K562 (cell line): ENCODE data around the gene EHBP1. TPM values are rescaled to one million over a fixed set of nuclear protein-coding genes. Genes with fewer than 3 reads are reported as not detected.

Experiments
- ATAC-seq: fragments of 200-7000 bp; cut with Tn5 transposase; 3 replicates; pipeline ENCODE4 v1.9.1; 2020; ENCODE audit warnings: moderate library complexity
- BruUV-seq: library from RNA; stranded (reverse); fragments of 400-500 nt; replicated peaks from 2 replicates; lab custom pipeline; 2021; lab: Mats Ljungman, UMichigan
- CTCF ChIA-PET: fragments of 300-600 bp; formaldehyde crosslinking; extraction: SDS; loops from one replicate; lab custom pipeline; 2021; ENCODE audit warnings: low intra/inter-chr PET ratio; lab: Yijun Ruan, JAX
- POLR2A ChIA-PET: fragments of 300-600, 350-650 bp; sonication (Branson Sonifier 250); formaldehyde crosslinking; extraction: SDS; loops from one replicate; lab custom pipeline; 2021; ENCODE audit warnings: antibody characterized with exemption, inconsistent platforms; lab: Yijun Ruan, JAX
- DNase-seq, 4 experiments: peaks; one replicate each; pipeline versions ENCODE4 v3.0.0 to v3.0.0-alpha.2; 2011 to 2018; ENCODE audit warnings: low spot score in 3 of 4, mixed read lengths in 3 of 4; ENCODE audit errors: extremely low read depth in 1 of 4
- FAIRE-seq: peaks from 2 replicates; lab custom pipeline; 2011; peaks lifted over from hg19 to GRCh38; lab: Jason Lieb, UNC
- H2AFZ ChIP-seq: 2 replicates; pipeline ENCODE4 v1.6.0; 2011; ENCODE audit warnings: low read depth, low read length, control low read depth, inconsistent platforms
- H3K27ac ChIP-seq: fragments of 200-600 bp; 3 replicates; pipeline ENCODE4 v1.8.0; 2011; ENCODE audit warnings: low read depth, mild to moderate bottlenecking, control low read depth, inconsistent platforms, low read length, moderate library complexity, mixed read lengths; ENCODE audit errors: extremely low read depth
- H3K27me3 ChIP-seq, 2 experiments: fragments of 300-600 bp in 1 of 2; 2 replicates in 1 of 2; 3 replicates in 1 of 2; pipeline versions ENCODE4 v1.6.0 to v1.8.0; 2011; ENCODE audit warnings: inconsistent platforms in 2 of 2, low read length in 2 of 2, mild to moderate bottlenecking in 1 of 2, mixed read lengths in 1 of 2, moderate library complexity in 1 of 2; ENCODE audit not compliant: control insufficient read depth in 2 of 2, insufficient read depth in 2 of 2
- H3K36me3 ChIP-seq: fragments of 300-600 bp; 3 replicates; pipeline ENCODE4 v1.8.0; 2011; ENCODE audit warnings: mild to moderate bottlenecking, low read length, inconsistent platforms; ENCODE audit not compliant: control insufficient read depth, insufficient read depth
- H3K4me1 ChIP-seq, 2 experiments: fragments of 200-600 bp in 1 of 2; replicated peaks in 1 of 2; 2 replicates in 1 of 2; 3 replicates in 1 of 2; pipeline versions ENCODE4 v1.5.1 to v1.8.0; 2011; ENCODE audit warnings: inconsistent platforms in 2 of 2, low read length in 2 of 2, mild to moderate bottlenecking in 1 of 2, mixed read lengths in 1 of 2, moderate library complexity in 1 of 2; ENCODE audit not compliant: control insufficient read depth in 2 of 2, insufficient read depth in 2 of 2
- H3K4me2 ChIP-seq: 2 replicates; pipeline ENCODE4 v1.6.1; 2011; ENCODE audit warnings: low read length, control low read depth, inconsistent platforms, mixed read lengths; ENCODE audit not compliant: insufficient read depth
- H3K4me3 ChIP-seq: fragments of 200-600 bp; sonication (generic), shearing (Covaris generic); 2 replicates; pipeline ENCODE4 v1.5.1; 2016; ENCODE audit warnings: control low read depth, inconsistent platforms
- H3K79me2 ChIP-seq: fragments of 200-600 bp; 3 replicates; pipeline ENCODE4 v1.8.0; 2011; ENCODE audit warnings: low read length, inconsistent platforms; ENCODE audit not compliant: control insufficient read depth, insufficient read depth
- H3K9ac ChIP-seq, 2 experiments: 2 replicates each; pipeline versions ENCODE4 v1.6.0 to v1.6.1; 2011; ENCODE audit warnings: low read depth in 2 of 2, low read length in 2 of 2, control low read depth in 1 of 2, inconsistent platforms in 1 of 2, mild to moderate bottlenecking in 1 of 2, mixed read lengths in 1 of 2; ENCODE audit not compliant: insufficient read depth in 1 of 2
- H3K9me1 ChIP-seq: one replicate; pipeline ENCODE4 v1.6.0; 2011; ENCODE audit warnings: inconsistent platforms, mild to moderate bottlenecking, low read length, moderate library complexity; ENCODE audit not compliant: control insufficient read depth, insufficient read depth
- H3K9me3 ChIP-seq: replicated peaks from 2 replicates; pipeline ENCODE4 v1.5.1; 2011; ENCODE audit warnings: low read depth, low read length, inconsistent platforms; ENCODE audit not compliant: control insufficient read depth, insufficient read depth
- H4K20me1 ChIP-seq: replicated peaks from 2 replicates; pipeline ENCODE4 v1.6.1; 2011; ENCODE audit warnings: low read length, inconsistent platforms, mixed read lengths; ENCODE audit not compliant: control insufficient read depth, insufficient read depth
- CBX3 ChIP-seq, 2 experiments: IDR thresholded peaks; 1 replicate in 1 of 2; 2 replicates in 1 of 2; pipeline ENCODE4 v1.6.1; 2012; ENCODE audit warnings: inconsistent platforms in 2 of 2, low read length in 2 of 2, borderline replicate concordance in 1 of 2, control low read depth in 1 of 2
- CBX5 ChIP-seq: IDR thresholded peaks from 2 replicates; pipeline ENCODE4 v1.6.1; 2014; ENCODE audit warnings: low read depth, borderline replicate concordance
- CC2D1A ChIP-seq: fragments of 450-650 bp; IDR thresholded peaks from 2 replicates; pipeline ENCODE4 v1.6.1; 2017; ENCODE audit warnings: mild to moderate bottlenecking
- CREB5 ChIP-seq: fragments of 250-450 bp; sonication (Bioruptor Pico); IDR thresholded peaks from 2 replicates; pipeline ENCODE4 v1.5.0; 2020; ENCODE audit warnings: mild to moderate bottlenecking
- E2F3 ChIP-seq: fragments of 250-450 bp; sonication (Bioruptor Pico); IDR thresholded peaks from 2 replicates; pipeline ENCODE4 v1.4.0; 2020; ENCODE audit warnings: mild to moderate bottlenecking
- LARP7 ChIP-seq: fragments of 450-650 bp; IDR thresholded peaks from 2 replicates; pipeline ENCODE4 v1.6.1; 2016
- MED1 ChIP-seq: sonication (generic); formaldehyde crosslinking; IDR thresholded peaks from 2 replicates; pipeline ENCODE4 v1.8.1; 2023; ENCODE audit warnings: missing genetic modification reagents, borderline replicate concordance
- MITF ChIP-seq: IDR thresholded peaks from 2 replicates; pipeline ENCODE4 v1.6.1; 2014; ENCODE audit warnings: antibody characterized with exemption
- MTA3 ChIP-seq: fragments of 450-650 bp; formaldehyde crosslinking; IDR thresholded peaks from 2 replicates; pipeline ENCODE4 v1.6.1; 2017; ENCODE audit warnings: mild to moderate bottlenecking, borderline replicate concordance
- NFATC3 ChIP-seq: fragments of 450-650 bp; IDR thresholded peaks from 2 replicates; pipeline ENCODE4 v1.6.1; 2017; ENCODE audit warnings: mild to moderate bottlenecking
- PCBP1 ChIP-seq: fragments of 200-400 bp; formaldehyde crosslinking; IDR thresholded peaks from 2 replicates; pipeline ENCODE4 v1.6.1; 2018; ENCODE audit warnings: mild to moderate bottlenecking, low read depth, low read length; ENCODE audit not compliant: poor library complexity, severe bottlenecking
- PHB ChIP-seq: fragments of 250-450 bp; sonication (Bioruptor Pico); IDR thresholded peaks from 2 replicates; pipeline ENCODE4 v1.5.0; 2021
- RBM22 ChIP-seq: fragments of 200-400 bp; formaldehyde crosslinking; IDR thresholded peaks from 2 replicates; pipeline ENCODE4 v1.6.1; 2018; ENCODE audit warnings: low read length, low read depth; ENCODE audit not compliant: poor library complexity, severe bottlenecking
- SREBF1 ChIP-seq: fragments of 150-350 bp; IDR thresholded peaks from 2 replicates; pipeline ENCODE4 v1.6.1; 2014; ENCODE audit warnings: antibody characterized with exemption, low read depth, low read length, borderline replicate concordance
- TBL1XR1 ChIP-seq, 2 experiments: IDR thresholded peaks; 2 replicates each; pipeline ENCODE4 v1.6.1; 2012; ENCODE audit warnings: improper control_type of control experiment in 2 of 2, low read length in 2 of 2, mild to moderate bottlenecking in 1 of 2
- ZBTB5 ChIP-seq: fragments of 450-650 bp; IDR thresholded peaks from 2 replicates; pipeline ENCODE4 v1.6.1; 2017; ENCODE audit warnings: antibody characterized with exemption
- ZC3H4 ChIP-seq: sonication (generic); formaldehyde crosslinking; IDR thresholded peaks from 2 replicates; pipeline ENCODE4 v1.9.0; 2021; ENCODE audit warnings: missing genetic modification reagents, borderline replicate concordance
- ZNF79 ChIP-seq: fragments of 250-450 bp; sonication (Bioruptor Pico); IDR thresholded peaks from 2 replicates; pipeline ENCODE4 v1.4.0; 2020; ENCODE audit warnings: low read depth, mild to moderate bottlenecking, moderate library complexity
- WGBS: fragments of 100-300 bp; shearing (Covaris generic); methylation state at CpG from one replicate; pipeline ENCODE4 v1.1.6; 2016; ENCODE audit warnings: low coverage, mixed read lengths; ENCODE audit not compliant: insufficient coverage; ENCODE audit errors: missing lambda C conversion rate; 5-methylcytosine and 5-hydroxymethylcytosine counted together
- in situ Hi-C: fragments of 300-500 bp; cut with MboI; formaldehyde crosslinking; loops from 4 replicates; pipeline ENCODE4 v1.15.0; 2018; ENCODE audit warnings: inconsistent platforms, mixed read lengths
- intact Hi-C: fragments of 100-400 bp; cut with micrococcal nuclease; formaldehyde crosslinking; loops from 2 replicates; pipeline ENCODE4 v1.14.2; 2022
- polyA plus RNA-seq, 8 experiments: library from polyadenylated mRNA; depleted of rRNA in 4 of 8; stranded (reverse) in 5 of 8; unstranded in 3 of 8; fragments of >200 nt; fragmentation: Nextera tagmentation in 2 of 8; fragmentation: Illumina TruSeq in 1 of 8; extraction: Ambion mirVana in 2 of 8; extraction: Trizol in 1 of 8; gene quantifications; 2 replicates each; pipeline versions ENCODE4 v1.2.1 to v1.2.3, GENCODE V29; 2011 to 2014; ENCODE audit warnings: inconsistent platforms in 1 of 8, missing spikeins in 1 of 8
- total RNA-seq, 7 experiments: library from RNA; depleted of rRNA in 6 of 7; stranded (reverse); fragments of >200 nt in 6 of 7; fragmentation: Illumina TruSeq in 2 of 7; extraction: Trizol in 2 of 7; gene quantifications; 2 replicates each; pipeline versions ENCODE4 v1.2.1 to v1.2.3, GENCODE V29; 2011 to 2021; ENCODE audit warnings: low replicate concordance in 1 of 7

The EHBP1 gene
- total and polyA plus RNA-seq, 9 of the 15 experiments (the other 6 are each of a cell fraction or from before 2014, with no cell fraction given), result 8.9 to 26.6 (median 19.3) TPM

GRCh38 chr2:63064661-63065060, 359.1 kb downstream of the EHBP1 start:
- no peak overlapping the region for H3K4me3 ChIP-seq
- CTCF ChIA-PET, result no interaction called here
- H3K27ac ChIP-seq, result no peak overlapping the region
- BruUV-seq, result no TSS peak
- intact Hi-C loops, result no loop called here
- no peak overlapping the region for H3K9ac ChIP-seq
- H3K79me2 ChIP-seq, result no peaks in the 10 kb centered on the region
- ATAC-seq, result no peak
- POLR2A ChIA-PET, result no interaction called here
- H3K4me2 ChIP-seq, result no peak overlapping the region
- H4K20me1 ChIP-seq, result no peaks in the 10 kb centered on the region
- WGBS, result 7% methylated on average over 4 of the region's 4 CpGs
- no peak overlapping the region for H2AFZ ChIP-seq
- no peak for FAIRE-seq
- H3K36me3 ChIP-seq, result no peaks in the 10 kb centered on the region
- H3K9me3 ChIP-seq, result no peaks in the 10 kb centered on the region
- H3K9me1 ChIP-seq, result no peaks in the 10 kb centered on the region
- no peak for DNase-seq
- peaks cover 0 to 3% of the 10 kb centered on the region in 2 experiments; a peak in 1 of 5 replicates for H3K27me3 ChIP-seq
- no peaks in the 10 kb centered on the region for H3K4me1 ChIP-seq
- in situ Hi-C loops, result no loop called here
- no peak for TF ChIP-seq CREB5 (CRISPR knock-in tag)
- no peak for TF ChIP-seq CC2D1A
- no peak for TF ChIP-seq PHB
- TF ChIP-seq LARP7, result no peak
- TF ChIP-seq PCBP1, result no peak
- no peak for TF ChIP-seq MTA3
- no peak for TF ChIP-seq TBL1XR1 (IDR thresholded peaks at IDR 0.05; ENCODE audit: low read length in 2 of 2)
- no peak for TF ChIP-seq NFATC3
- TF ChIP-seq MITF, result no peak
- no peak for TF ChIP-seq E2F3 (CRISPR knock-in tag)
- no peak for TF ChIP-seq SREBF1
- TF ChIP-seq MED1 (CRISPR knock-in tag), result no peak
- no peak for TF ChIP-seq RBM22
- no peak for TF ChIP-seq ZC3H4 (CRISPR knock-in tag)
- TF ChIP-seq CBX5, result no peak
- TF ChIP-seq ZNF79 (CRISPR knock-in tag), result no peak
- TF ChIP-seq CBX3 (IDR thresholded peaks at IDR 0.05; ENCODE audit: borderline replicate concordance in 1 of 2, low read length in 2 of 2), result no peak
- no peak for TF ChIP-seq ZBTB5
